Measurements from ENCODE around the gene TSACC. TPM values are rescaled to one million over a fixed set of nuclear protein-coding genes. Genes with fewer than 3 reads are reported as not detected.

The TSACC gene
- total and polyA plus RNA-seq, 9 of the 15 experiments (the other 6 are each of a cell fraction or from before 2014, with no cell fraction given), result 0.45 to 7.4 (median 2.6) TPM

DNA sequence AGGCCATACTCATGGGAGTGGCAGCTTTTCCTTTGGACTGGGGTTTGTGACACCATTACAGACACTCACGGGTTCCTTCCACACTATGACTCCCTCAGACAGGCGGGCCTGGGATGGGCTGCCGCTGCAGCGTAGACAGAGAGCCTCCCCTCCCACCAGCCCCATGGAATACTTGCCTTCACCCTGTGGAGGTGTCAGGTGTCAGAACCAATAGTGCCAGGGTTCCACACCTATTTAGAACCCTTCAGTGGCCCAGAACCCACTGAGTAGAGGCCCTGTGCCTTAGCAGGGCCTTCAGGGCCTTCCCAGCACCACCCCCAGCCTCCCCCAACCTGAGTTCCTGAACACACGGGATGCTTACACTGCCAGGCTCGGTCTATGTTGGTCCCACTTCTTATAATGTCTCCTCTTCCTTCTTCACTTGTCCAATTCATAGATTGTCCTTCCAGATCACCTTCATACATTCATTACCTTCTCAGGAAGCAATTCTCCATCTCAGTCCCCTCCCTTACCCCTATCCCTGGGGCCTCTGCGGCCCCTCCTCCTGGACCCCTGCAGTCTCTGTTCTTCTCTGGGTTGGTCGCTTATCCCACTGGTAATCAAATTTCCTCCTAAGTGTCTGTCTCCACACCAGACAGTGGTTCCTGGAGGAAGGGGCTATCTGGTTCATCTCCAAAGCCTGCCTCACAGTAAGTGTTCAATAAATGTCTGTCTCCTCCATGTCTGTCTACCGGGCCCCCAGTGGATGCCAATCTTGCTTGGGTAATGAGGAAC is 29.2 kb downstream of the TSACC start (continued):
- TF ChIP-seq, protein P1, sequence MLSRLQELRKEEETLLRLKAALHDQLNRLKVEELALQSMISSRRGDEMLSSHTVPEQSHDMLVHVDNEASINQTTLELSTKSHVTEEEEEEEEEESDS (CRISPR knock-in tag; IDR thresholded peaks at IDR 0.05), result no peak

DNA sequence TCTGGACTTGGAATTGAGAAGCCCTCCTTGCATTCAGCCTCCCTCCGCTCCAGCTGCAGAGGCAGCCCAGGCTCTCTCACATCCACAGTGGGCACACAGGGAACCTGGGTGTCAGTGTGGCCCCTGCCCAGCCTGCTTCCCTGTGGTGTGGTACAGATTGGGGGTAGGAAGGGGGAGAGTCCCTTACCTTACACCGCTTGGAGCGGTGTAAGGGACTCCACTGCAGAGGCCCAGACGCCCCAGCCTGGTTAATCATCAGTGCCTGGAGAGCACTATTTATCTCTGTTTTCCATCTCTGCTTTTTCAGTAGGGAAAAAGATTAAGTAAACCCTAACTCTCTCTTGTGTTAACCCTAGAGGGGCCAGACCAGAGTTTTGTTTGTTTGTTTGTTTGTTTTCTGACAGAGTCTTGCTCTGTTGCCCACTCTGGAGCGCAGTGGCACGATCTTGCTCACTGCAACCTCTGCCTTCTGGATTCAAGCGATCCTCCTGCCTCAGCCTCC is 29.9 kb downstream of the TSACC start:
- ChIA-PET CTCF (ENCODE audit: low intra/inter-chr PET ratio) (no interaction called here), POLR2A (interaction anchor here (1.3 kb wide), 1 partner anchor 9 kb away, joined by 3 read pairs; no protein-coding TSS in a partner anchor)
- peak; percentile 19; the same call in 1 of the 3 replicates for ATAC-seq
- Histone ChIP-seq H3K9ac (ENCODE audit: insufficient read depth in 1 of 2, low read depth in 2 of 2, low read length in 2 of 2) (peak overlapping the region in 1 of 2 experiments; percentile 36; a peak in 1 of 4 replicates), H3K79me2 (ENCODE audit: control insufficient read depth, insufficient read depth, low read length) (no peaks in the 10 kb centered on the region), H2AFZ (ENCODE audit: low read depth, low read length) (no peak overlapping the region), H3K9me1 (ENCODE audit: control insufficient read depth, insufficient read depth, low read length) (no peaks in the 10 kb centered on the region), H3K36me3 (ENCODE audit: control insufficient read depth, insufficient read depth, low read length) (no peaks in the 10 kb centered on the region), H3K27me3 (ENCODE audit: control insufficient read depth in 2 of 2, insufficient read depth in 2 of 2, low read length in 2 of 2) (peaks cover 2 to 27% of the 10 kb centered on the region in 2 experiments; a peak in 2 of 5 replicates), H3K27ac (ENCODE audit: extremely low read depth, low read depth, low read length) (no peak overlapping the region), H3K4me2 (ENCODE audit: insufficient read depth, low read length) (no peak overlapping the region), H4K20me1 (replicated peaks; ENCODE audit: control insufficient read depth, insufficient read depth, low read length) (no peaks in the 10 kb centered on the region), H3K4me3 (no peak overlapping the region), H3K4me1 (replicated peaks in 1 of 2; ENCODE audit: control insufficient read depth in 2 of 2, insufficient read depth in 2 of 2, low read length in 2 of 2) (peaks cover 0 to 16% of the 10 kb centered on the region in 2 experiments; a peak in 3 of 5 replicates), H3K9me3 (replicated peaks; ENCODE audit: control insufficient read depth, insufficient read depth, low read depth, low read length) (no peaks in the 10 kb centered on the region)
- intact Hi-C loops (cut with micrococcal nuclease) (loop anchor here (10.0 kb wide), 1 partner anchor 283 kb away; the partner anchor contains the start of gene MEX3A), in situ Hi-C loops (cut with MboI) (no loop called here)
- DNase-seq (ENCODE audit: extremely low read depth in 1 of 4, low spot score in 3 of 4), result no peak
- TF ChIP-seq, protein P2, sequence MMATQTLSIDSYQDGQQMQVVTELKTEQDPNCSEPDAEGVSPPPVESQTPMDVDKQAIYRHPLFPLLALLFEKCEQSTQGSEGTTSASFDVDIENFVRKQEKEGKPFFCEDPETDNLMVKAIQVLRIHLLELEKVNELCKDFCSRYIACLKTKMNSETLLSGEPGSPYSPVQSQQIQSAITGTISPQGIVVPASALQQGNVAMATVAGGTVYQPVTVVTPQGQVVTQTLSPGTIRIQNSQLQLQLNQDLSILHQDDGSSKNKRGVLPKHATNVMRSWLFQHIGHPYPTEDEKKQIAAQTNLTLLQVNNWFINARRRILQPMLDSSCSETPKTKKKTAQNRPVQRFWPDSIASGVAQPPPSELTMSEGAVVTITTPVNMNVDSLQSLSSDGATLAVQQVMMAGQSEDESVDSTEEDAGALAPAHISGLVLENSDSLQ (IDR thresholded peaks at IDR 0.05), result no peak
- no peak for TF ChIP-seq HMG20B (CRISPR knock-in tag; IDR thresholded peaks at IDR 0.05)
- TF ChIP-seq ZNF444 (CRISPR knock-in tag; IDR thresholded peaks at IDR 0.05), result no peak
- no peak for TF ChIP-seq PCBP1 (IDR thresholded peaks at IDR 0.05; ENCODE audit: low read depth, low read length, poor library complexity, severe bottlenecking)
- TF ChIP-seq ZNF431 (CRISPR knock-in tag; IDR thresholded peaks at IDR 0.05), result no peak
- TF ChIP-seq JUN (IDR thresholded peaks at IDR 0.05; ENCODE audit: borderline replicate concordance, low read depth, low read length), result no peak
- TF ChIP-seq JUN (CRISPR knock-in tag; IDR thresholded peaks at IDR 0.05; ENCODE audit: borderline replicate concordance), result no peak
- 50% methylated on average over 7 of the region's 7 CpGs for WGBS (ENCODE audit: insufficient coverage, low coverage, missing lambda C conversion rate)
- FAIRE-seq, result no peak
- BruUV-seq (replicated peaks), result no TSS peak

All from K562 (cell line).